Nephron (organoid): ENCODE measurements around the gene HMBS.
"Not testable (repeated sequence)": the region's sequence is repeated elsewhere in the genome, so short reads cannot be mapped to it uniquely, and the experiment has no call there.

Experiments
- H3K27ac Mint-ChIP-seq, 3 experiments: 2 replicates each; pipeline ENCODE4 v1.8.0; 2020; ENCODE audit warnings: mixed read lengths in 3 of 3, mild to moderate bottlenecking in 2 of 3, moderate library complexity in 1 of 3
- H3K27me3 Mint-ChIP-seq: 2 replicates; pipeline ENCODE4 v1.8.0; 2021; ENCODE audit warnings: low read depth, mild to moderate bottlenecking, moderate library complexity, mixed read lengths
- H3K36me3 Mint-ChIP-seq: 2 replicates; pipeline ENCODE4 v1.8.0; 2020; ENCODE audit warnings: low read depth, mixed read lengths
- H3K4me1 Mint-ChIP-seq: 2 replicates; pipeline ENCODE4 v1.8.0; 2020; ENCODE audit warnings: mixed read lengths
- H3K4me3 Mint-ChIP-seq, 3 experiments: 2 replicates each; pipeline ENCODE4 v1.8.0; 2020; ENCODE audit warnings: mild to moderate bottlenecking in 3 of 3, mixed read lengths in 3 of 3, moderate library complexity in 2 of 3
- H3K9me3 Mint-ChIP-seq: 2 replicates; pipeline ENCODE4 v1.8.0; 2020; ENCODE audit warnings: mixed read lengths
- CTCF ChIP-seq, 3 experiments: fragments of 200-600 bp; sonication (generic); IDR thresholded peaks; one replicate each; pipeline ENCODE4 v1.5.0; 2021; ENCODE audit warnings: antibody characterized with exemption in 3 of 3; ENCODE audit not compliant: unreplicated experiment in 3 of 3

Gene HMBS

GRCh38 chr11:119095066-119095880 is 10.6 kb downstream of the HMBS start:
- Mint-ChIP-seq H3K4me1 (peaks cover 42% of the 10 kb centered on the region), H3K4me3 (peak overlapping the region; percentile 92 to 95 (median 94)), H3K36me3 (peaks cover 41% of the 10 kb centered on the region), H3K9me3 (no peaks in the 10 kb centered on the region), H3K27ac (peak overlapping the region; percentile 4 to 94 (median 48)), H3K27me3 (peaks cover 3% of the 10 kb centered on the region)
- TF ChIP-seq CTCF (IDR thresholded peaks at IDR 0.05; ENCODE audit: unreplicated experiment in 3 of 3): peak in 2 of 3 experiments; percentile 32 to 48

- peak overlapping the region in 1 of 3 experiments; percentile 85 for H3K27ac Mint-ChIP-seq
- no peak for TF ChIP-seq CTCF (IDR thresholded peaks at IDR 0.05; ENCODE audit: unreplicated experiment in 3 of 3)
- H3K9me3 Mint-ChIP-seq: no peaks in the 10 kb centered on the region
- H3K27me3 Mint-ChIP-seq: peaks cover 3% of the 10 kb centered on the region
- H3K36me3 Mint-ChIP-seq: peaks cover 26% of the 10 kb centered on the region
- peak overlapping the region; percentile 48 to 92 (median 91) for H3K4me3 Mint-ChIP-seq
- peaks cover 27% of the 10 kb centered on the region for H3K4me1 Mint-ChIP-seq
Measured at GRCh38 chr11:119099711-119100110, 15.0 kb downstream of the HMBS start.

- Mint-ChIP-seq H3K27me3 (peaks cover 3% of the 10 kb centered on the region), H3K4me3 (peak overlapping the region; percentile 84 to 92 (median 91))
Measured at GRCh38 chr11:119100246-119100970, 15.7 kb downstream of the HMBS start.

GRCh38 chr11:119100994-119101758 is 16.5 kb downstream of the HMBS start:
- Mint-ChIP-seq H3K4me3 (peak overlapping the region; percentile 84 to 92 (median 91)), H3K4me1 (peaks cover 31% of the 10 kb centered on the region), H3K27ac (peak overlapping the region; percentile 98 to 99 (median 98)), H3K9me3 (no peaks in the 10 kb centered on the region), H3K36me3 (peaks cover 26% of the 10 kb centered on the region), H3K27me3 (peaks cover 3% of the 10 kb centered on the region)
- no peak for TF ChIP-seq CTCF (IDR thresholded peaks at IDR 0.05; ENCODE audit: unreplicated experiment in 3 of 3)

More at GRCh38 chr11:119100246-119100970, 15.7 kb downstream of the HMBS start:
- Mint-ChIP-seq H3K36me3 (peaks cover 26% of the 10 kb centered on the region), H3K27ac (peak overlapping the region; percentile 82 to 98 (median 85)), H3K9me3 (no peaks in the 10 kb centered on the region), H3K4me1 (peaks cover 30% of the 10 kb centered on the region)
- TF ChIP-seq CTCF (IDR thresholded peaks at IDR 0.05; ENCODE audit: unreplicated experiment in 3 of 3): peak in 2 of 3 experiments; percentile 23 to 41

- TF ChIP-seq CTCF (IDR thresholded peaks at IDR 0.05; ENCODE audit: unreplicated experiment in 3 of 3): no peak
- peaks cover 21% of the 10 kb centered on the region for H3K36me3 Mint-ChIP-seq
- peak within 1 kb of the TSS; percentile 98 to 99 (median 98) for H3K27ac Mint-ChIP-seq
- H3K27me3 Mint-ChIP-seq: peaks cover 3% of the 10 kb centered on the region
- H3K4me1 Mint-ChIP-seq: peaks cover 38% of the 10 kb centered on the region
- peak within 1 kb of the TSS; percentile 84 to 92 (median 91) for H3K4me3 Mint-ChIP-seq
- no peaks in the 10 kb centered on the region for H3K9me3 Mint-ChIP-seq
Measured at GRCh38 chr11:119101759-119102423, 17.2 kb downstream of the HMBS start, which contains the start of gene DPAGT1. DPAGT1 (minus strand) TSS chr11:119101853; CDS start chr11:119101655, 198 bp downstream.

GRCh38 chr11:119103161-119103664 is 18.5 kb downstream of the HMBS start:
- Mint-ChIP-seq H3K4me3 (peak overlapping the region; percentile 52 to 84 (median 64)), H3K4me1 (peaks cover 43% of the 10 kb centered on the region), H3K27ac (peak overlapping the region; percentile 95 to 98 (median 98))
- not testable (repeated sequence) for H3K27me3 Mint-ChIP-seq, H3K9me3 Mint-ChIP-seq, H3K36me3 Mint-ChIP-seq
